Panc1 (cell line): ENCODE measurements around the gene MPV17L.

Source experiments
- CTCF ChIP-seq: fragments of 450-650 bp; IDR thresholded peaks from 2 replicates; pipeline ENCODE4 v1.5.1; 2017; ENCODE audit warnings: mild to moderate bottlenecking
- SIN3A ChIP-seq: IDR thresholded peaks from 2 replicates; pipeline ENCODE4 v1.6.1; 2012; ENCODE audit warnings: low read depth, mild to moderate bottlenecking, low read length, moderate library complexity, borderline replicate concordance; ENCODE audit not compliant: insufficient read depth
- TF ChIP-seq, protein P1 (sequence below), 2 experiments: IDR thresholded peaks; 2 replicates each; pipeline ENCODE4 v1.6.1; 2011 to 2012; ENCODE audit warnings: low read depth in 2 of 2, control low read depth in 1 of 2, low read length in 1 of 2, mild to moderate bottlenecking in 1 of 2, moderate library complexity in 1 of 2; ENCODE audit not compliant: insufficient read depth in 1 of 2

GRCh38 chr16:15434425-15435215 is 39.1 kb downstream of the MPV17L start, which contains the start of gene BMERB1:
- no peak for TF ChIP-seq CTCF
- TF ChIP-seq SIN3A: peak; percentile 48; the same call in 1 of the 2 replicates
- TF ChIP-seq, protein P1, sequence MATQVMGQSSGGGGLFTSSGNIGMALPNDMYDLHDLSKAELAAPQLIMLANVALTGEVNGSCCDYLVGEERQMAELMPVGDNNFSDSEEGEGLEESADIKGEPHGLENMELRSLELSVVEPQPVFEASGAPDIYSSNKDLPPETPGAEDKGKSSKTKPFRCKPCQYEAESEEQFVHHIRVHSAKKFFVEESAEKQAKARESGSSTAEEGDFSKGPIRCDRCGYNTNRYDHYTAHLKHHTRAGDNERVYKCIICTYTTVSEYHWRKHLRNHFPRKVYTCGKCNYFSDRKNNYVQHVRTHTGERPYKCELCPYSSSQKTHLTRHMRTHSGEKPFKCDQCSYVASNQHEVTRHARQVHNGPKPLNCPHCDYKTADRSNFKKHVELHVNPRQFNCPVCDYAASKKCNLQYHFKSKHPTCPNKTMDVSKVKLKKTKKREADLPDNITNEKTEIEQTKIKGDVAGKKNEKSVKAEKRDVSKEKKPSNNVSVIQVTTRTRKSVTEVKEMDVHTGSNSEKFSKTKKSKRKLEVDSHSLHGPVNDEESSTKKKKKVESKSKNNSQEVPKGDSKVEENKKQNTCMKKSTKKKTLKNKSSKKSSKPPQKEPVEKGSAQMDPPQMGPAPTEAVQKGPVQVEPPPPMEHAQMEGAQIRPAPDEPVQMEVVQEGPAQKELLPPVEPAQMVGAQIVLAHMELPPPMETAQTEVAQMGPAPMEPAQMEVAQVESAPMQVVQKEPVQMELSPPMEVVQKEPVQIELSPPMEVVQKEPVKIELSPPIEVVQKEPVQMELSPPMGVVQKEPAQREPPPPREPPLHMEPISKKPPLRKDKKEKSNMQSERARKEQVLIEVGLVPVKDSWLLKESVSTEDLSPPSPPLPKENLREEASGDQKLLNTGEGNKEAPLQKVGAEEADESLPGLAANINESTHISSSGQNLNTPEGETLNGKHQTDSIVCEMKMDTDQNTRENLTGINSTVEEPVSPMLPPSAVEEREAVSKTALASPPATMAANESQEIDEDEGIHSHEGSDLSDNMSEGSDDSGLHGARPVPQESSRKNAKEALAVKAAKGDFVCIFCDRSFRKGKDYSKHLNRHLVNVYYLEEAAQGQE (IDR thresholded peaks at IDR 0.05; ENCODE audit: insufficient read depth in 1 of 2, low read depth in 2 of 2, low read length in 1 of 2): no peak
